Skeletal muscle satellite cell (primary cell): ENCODE measurements around the gene TSFM.
"Not testable (repeated sequence)": the region's sequence is repeated elsewhere in the genome, so short reads cannot be mapped to it uniquely, and the experiment has no call there.

Experiments
- H3K27me3 ChIP-seq: 2 replicates; pipeline ENCODE4 v1.7.0; 2013; ENCODE audit warnings: low read length; ENCODE audit not compliant: control insufficient read depth, insufficient read depth
- H3K36me3 ChIP-seq: 2 replicates; pipeline ENCODE4 v1.7.0; 2013; ENCODE audit warnings: mild to moderate bottlenecking, control low read depth, low read length; ENCODE audit not compliant: insufficient read depth
- H3K4me1 ChIP-seq: 2 replicates; pipeline ENCODE4 v1.7.0; 2013; ENCODE audit warnings: low read length; ENCODE audit not compliant: control insufficient read depth, insufficient read depth
- H3K4me2 ChIP-seq: 2 replicates; pipeline ENCODE4 v1.7.0; 2013; ENCODE audit warnings: mild to moderate bottlenecking, low read length
- H3K4me3 ChIP-seq: 2 replicates; pipeline ENCODE4 v1.7.0; 2013; ENCODE audit warnings: low read length
- H3K9ac ChIP-seq: 2 replicates; pipeline ENCODE4 v1.7.0; 2013; ENCODE audit warnings: mild to moderate bottlenecking, low read depth, low read length, moderate library complexity
- H3K9me3 ChIP-seq: replicated peaks from 2 replicates; pipeline ENCODE4 v1.7.0; 2013; ENCODE audit warnings: mild to moderate bottlenecking, control low read depth, low read length

The TSFM gene

DNA sequence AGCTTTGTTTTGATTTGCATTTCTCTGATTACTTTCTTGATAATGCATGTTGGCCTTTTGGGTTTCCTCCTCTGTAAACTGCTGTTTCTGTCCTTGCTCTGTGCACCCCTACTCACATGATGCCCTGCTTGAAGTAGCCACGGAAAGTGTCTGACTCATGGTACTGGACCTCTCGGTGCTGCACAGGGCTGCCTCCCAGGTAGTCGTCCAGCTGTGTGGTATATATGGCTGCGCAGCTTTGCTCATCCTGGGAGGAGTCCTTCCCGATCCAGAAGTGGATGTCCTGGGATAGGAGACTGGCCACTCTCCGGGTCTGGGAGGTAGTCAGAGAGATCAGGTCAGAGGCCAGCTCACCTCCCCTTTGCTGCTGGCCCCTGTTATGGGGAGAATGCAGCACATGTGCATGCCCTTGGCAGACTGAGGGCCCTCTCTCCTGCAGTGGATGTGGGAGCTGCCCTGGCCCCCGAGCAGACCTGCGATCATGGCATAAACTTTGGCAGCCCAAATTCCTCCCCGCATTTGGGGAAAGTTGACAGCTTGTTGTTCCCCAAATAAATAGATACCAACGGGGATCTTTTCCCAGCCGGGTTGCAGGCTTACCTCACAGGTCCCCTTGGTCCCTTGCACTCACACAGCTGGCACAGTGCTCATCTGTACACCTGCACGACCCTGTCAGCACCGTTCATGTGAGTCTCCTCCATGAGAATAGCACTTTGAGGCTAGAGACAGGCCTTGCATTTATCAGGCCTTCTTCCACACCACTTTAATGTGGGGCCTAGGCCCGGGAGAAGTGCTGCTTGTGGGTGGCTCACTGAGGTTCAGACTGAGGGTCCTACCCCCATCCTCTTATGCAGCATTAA, 30.8 kb downstream of the TSFM start:
- H3K27me3 ChIP-seq = no peaks in the 10 kb centered on the region
- peaks cover 7% of the 10 kb centered on the region for H3K36me3 ChIP-seq
- peaks cover 25% of the 10 kb centered on the region for H3K4me1 ChIP-seq
- H3K9me3 ChIP-seq = no peaks in the 10 kb centered on the region
- no peak overlapping the region for H3K4me3 ChIP-seq
- H3K4me2 ChIP-seq = no peak overlapping the region
- H3K9ac ChIP-seq = no peak overlapping the region

GRCh38 chr12:57813971-57814772, 31.6 kb downstream of the TSFM start:
- Histone ChIP-seq H3K36me3 (peaks cover 13% of the 10 kb centered on the region), H3K4me2 (no peak overlapping the region), H3K9me3 (no peaks in the 10 kb centered on the region), H3K27me3 (no peaks in the 10 kb centered on the region), H3K9ac (no peak overlapping the region), H3K4me1 (peaks cover 25% of the 10 kb centered on the region), H3K4me3 (no peak overlapping the region)

GRCh38 chr12:57815177-57816000, 32.8 kb downstream of the TSFM start:
- Histone ChIP-seq H3K4me2 (no peak overlapping the region), H3K36me3 (peaks cover 11% of the 10 kb centered on the region), H3K9ac (no peak overlapping the region), H3K4me3 (no peak overlapping the region), H3K27me3 (no peaks in the 10 kb centered on the region), H3K9me3 (no peaks in the 10 kb centered on the region), H3K4me1 (peaks cover 25% of the 10 kb centered on the region)

DNA sequence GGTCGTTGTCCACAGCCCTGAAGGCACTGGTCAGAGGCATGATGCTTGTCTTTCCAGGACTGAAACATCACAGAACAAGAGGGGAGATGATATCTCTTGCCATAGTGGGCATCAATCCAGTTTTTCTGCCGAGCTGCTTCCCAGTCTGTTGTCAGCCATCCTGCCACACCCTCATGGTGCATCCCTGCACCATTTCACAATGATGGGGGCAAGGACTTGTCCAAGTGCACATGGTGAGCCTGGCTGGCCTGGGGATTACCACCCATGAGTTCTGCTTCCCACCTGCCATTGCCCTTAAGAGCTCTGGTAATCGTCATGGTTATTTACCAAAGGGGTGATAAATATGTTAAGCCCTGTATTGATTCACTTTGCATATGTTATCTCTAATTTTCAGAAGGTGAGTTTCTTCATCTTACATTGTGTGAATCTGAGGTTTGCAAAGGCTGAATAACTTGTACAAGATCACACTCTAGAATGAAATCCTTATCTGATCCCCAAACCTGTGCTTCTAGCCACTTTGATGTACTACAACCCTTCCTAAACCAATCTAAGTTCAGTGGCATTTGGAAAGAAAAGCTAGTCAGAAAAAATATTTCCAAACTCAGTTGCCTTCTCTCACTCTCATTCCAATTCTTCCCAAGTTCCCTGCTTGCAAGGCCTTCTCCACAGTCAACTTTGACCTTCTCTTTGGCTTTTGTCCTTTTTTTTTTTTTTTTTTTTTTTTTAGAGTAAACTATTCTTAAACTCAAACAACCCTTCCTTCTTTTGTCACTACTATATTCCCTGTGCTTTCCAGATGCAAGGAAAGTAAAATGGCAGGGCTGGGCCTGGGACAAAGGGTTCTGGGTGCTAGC, 33.6 kb downstream of the TSFM start:
- Histone ChIP-seq H3K9me3 (no peaks in the 10 kb centered on the region), H3K9ac (no peak overlapping the region), H3K36me3 (peaks cover 17% of the 10 kb centered on the region), H3K4me2 (no peak overlapping the region), H3K27me3 (no peaks in the 10 kb centered on the region), H3K4me1 (peaks cover 21% of the 10 kb centered on the region), H3K4me3 (no peak overlapping the region)

DNA sequence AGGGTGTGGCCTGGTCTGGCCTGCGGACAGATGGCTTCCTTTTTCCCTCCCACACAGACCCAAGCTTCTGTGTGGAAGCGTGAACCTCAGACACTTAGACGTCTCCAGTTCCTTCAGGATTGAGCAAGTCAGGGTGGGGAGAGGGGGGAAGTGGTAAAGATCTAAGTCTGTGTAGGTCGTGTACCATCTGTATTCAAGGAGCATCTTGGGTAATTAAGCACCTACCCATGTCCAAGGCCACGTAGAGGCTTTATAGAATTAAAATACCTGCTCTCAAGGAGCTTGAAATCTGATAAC, 34.2 kb downstream of the TSFM start:
- H3K9ac ChIP-seq = no peak overlapping the region
- H3K9me3 ChIP-seq = no peaks in the 10 kb centered on the region
- H3K4me2 ChIP-seq = no peak overlapping the region
- H3K4me1 ChIP-seq = peaks cover 21% of the 10 kb centered on the region
- peaks cover 23% of the 10 kb centered on the region for H3K36me3 ChIP-seq
- no peak overlapping the region for H3K4me3 ChIP-seq
- H3K27me3 ChIP-seq = no peaks in the 10 kb centered on the region

DNA sequence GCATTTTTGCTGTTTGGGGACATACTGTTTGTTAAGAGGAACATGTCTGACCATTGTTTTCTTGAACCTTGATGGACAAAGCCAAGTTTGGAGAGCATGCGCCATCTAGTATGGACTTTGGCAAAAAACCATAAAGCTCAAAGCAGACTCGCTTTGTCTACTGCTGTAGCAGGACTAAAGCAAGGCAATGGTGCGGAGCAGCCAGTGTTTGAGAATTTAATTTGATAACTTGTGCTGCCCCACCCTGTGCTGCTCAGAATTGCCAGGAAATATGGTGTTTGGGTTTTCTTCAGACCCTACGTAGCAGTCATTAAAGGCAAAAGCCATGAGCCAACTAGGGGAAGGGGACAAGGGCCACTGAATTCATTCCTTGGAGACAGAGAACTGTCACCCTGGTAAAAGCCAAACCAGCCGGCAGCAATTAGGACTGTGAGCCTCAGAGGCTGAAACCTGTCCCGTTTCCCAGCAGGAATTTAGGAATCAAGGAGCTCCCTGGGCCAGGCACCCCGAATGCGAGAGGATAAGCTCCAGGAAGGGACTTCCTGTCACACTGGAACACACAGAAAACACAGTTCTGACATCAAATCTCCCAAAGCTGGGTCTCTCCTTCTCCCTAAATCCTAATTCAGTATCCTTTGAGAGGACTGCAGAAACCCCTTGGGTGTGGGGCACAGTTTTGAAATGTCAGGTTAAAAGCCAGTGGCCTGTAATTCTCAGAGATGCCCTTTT, 34.8 kb downstream of the TSFM start:
- Histone ChIP-seq H3K4me3 (no peak overlapping the region), H3K4me2 (no peak overlapping the region), H3K9ac (no peak overlapping the region), H3K4me1 (peaks cover 21% of the 10 kb centered on the region), H3K27me3 (no peaks in the 10 kb centered on the region), H3K9me3 (no peaks in the 10 kb centered on the region), H3K36me3 (peaks cover 29% of the 10 kb centered on the region)

- H3K27me3 ChIP-seq, H3K9ac ChIP-seq, H3K9me3 ChIP-seq, H3K4me2 ChIP-seq, H3K4me3 ChIP-seq: not testable (repeated sequence)
- Histone ChIP-seq H3K36me3 (peaks cover 34% of the 10 kb centered on the region), H3K4me1 (peaks cover 21% of the 10 kb centered on the region)
Observed at GRCh38 chr12:57817990-57818331, 35.4 kb downstream of the TSFM start.

DNA sequence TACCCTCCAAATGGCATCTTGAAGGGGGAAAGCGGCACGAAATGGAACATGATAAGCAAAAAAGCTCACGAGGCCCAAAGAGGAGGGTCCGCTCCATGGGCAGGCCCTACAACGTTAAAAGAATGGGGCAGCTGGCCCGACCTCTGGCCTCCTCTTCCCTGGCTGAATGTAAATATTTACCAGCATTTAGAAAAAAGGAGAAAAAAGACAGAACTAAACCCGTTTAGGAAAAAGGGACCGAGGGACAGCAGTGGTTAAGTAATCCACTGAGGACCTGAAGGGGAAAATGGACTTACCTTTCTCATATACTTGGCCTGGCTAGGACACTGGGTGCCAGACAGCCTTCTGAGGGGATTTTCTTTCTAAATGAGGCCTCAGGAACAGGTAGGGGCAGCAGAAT, 37.5 kb downstream of the TSFM start:
- not testable (repeated sequence) for H3K4me3 ChIP-seq, H3K9ac ChIP-seq, H3K9me3 ChIP-seq, H3K4me2 ChIP-seq, H3K27me3 ChIP-seq
- H3K36me3 ChIP-seq = peaks cover 56% of the 10 kb centered on the region
- H3K4me1 ChIP-seq = peaks cover 12% of the 10 kb centered on the region

DNA sequence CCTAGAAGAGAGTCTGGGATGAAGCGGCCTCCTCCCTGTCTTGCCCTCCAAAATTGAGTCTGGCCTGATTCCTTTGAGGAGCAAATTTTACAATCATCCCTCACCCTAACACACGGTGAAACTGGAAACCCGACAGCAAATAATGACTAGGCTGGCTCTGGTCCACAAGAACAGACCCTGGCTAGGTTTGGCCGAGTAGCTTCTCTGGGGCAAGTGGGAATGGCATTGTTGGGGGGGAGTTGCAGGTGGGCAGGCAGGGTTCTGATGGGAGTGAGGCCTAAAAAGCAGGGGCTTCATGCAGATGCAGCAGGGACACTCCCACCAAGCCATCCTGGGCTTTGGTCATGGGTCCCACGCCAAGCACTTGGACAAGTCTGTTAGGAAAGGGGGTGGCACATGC, 38.4 kb downstream of the TSFM start:
- peaks cover 12% of the 10 kb centered on the region for H3K4me1 ChIP-seq
- H3K4me2 ChIP-seq, H3K27me3 ChIP-seq, H3K9me3 ChIP-seq, H3K9ac ChIP-seq, H3K4me3 ChIP-seq: not testable (repeated sequence)
- peaks cover 65% of the 10 kb centered on the region for H3K36me3 ChIP-seq

DNA sequence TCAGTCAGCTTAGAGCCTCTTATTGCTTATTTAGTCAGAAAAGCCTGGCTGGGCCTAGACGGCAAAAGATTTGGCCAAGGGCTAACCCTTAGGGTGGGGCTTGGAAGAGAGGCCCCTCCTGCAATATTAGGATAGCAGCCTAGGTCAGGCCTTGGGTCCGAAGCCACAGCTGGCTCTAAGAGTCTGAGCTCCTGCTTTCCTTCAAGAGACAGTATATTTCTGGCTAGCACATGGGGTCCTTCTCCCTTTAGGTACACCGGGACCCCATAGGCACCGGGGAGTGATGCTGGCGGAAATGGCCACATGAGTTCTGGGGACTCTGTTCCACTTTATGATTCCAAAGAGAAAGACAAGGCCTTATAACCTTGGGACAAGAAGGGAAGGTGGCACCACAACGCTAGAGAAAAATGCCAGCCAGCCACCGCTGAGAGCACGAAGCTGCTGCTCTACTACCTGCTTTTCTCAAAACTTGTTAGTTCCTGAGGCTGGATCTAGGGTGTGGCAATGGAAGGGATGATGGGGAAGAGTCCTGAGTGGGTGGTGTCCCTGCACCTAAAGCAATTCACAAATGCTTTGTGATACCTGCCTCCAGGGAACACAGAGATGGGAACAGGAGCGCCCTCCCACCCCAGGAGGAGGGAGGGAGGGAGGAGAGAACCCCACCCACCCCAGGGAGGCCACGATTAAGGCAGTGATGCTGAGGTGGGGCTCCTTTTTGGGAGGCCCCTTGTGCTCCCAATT, 39.1 kb downstream of the TSFM start:
- Histone ChIP-seq H3K9me3 (no peaks in the 10 kb centered on the region), H3K36me3 (peaks cover 71% of the 10 kb centered on the region), H3K27me3 (no peaks in the 10 kb centered on the region), H3K4me2 (no peak overlapping the region), H3K4me3 (no peak overlapping the region), H3K9ac (no peak overlapping the region), H3K4me1 (peaks cover 10% of the 10 kb centered on the region)
